Activated B cell treated with CpG ODN at 0.5 μM for 24 hours (primary cell): Measurements from ENCODE around the gene COL18A1. TPM values are rescaled to one million over a fixed set of nuclear protein-coding genes. Genes with fewer than 3 reads are reported as not detected.

Experiments used
- ATAC-seq: fragments of 200-7000 bp; cut with Tn5 transposase; one replicate; pipeline ENCODE4 v1.10.0; 2021; ENCODE audit warnings: low read depth, mild to moderate bottlenecking, moderate library complexity
- CTCF ChIA-PET: fragments of 350-600 bp; sonication (Branson Sonifier 250); formaldehyde crosslinking; loops from one replicate; lab custom pipeline; 2021; ENCODE audit warnings: antibody characterized with exemption; lab: Charles Lee
- POLR2A ChIA-PET: fragments of 350-600 bp; sonication (Branson Sonifier 250); formaldehyde crosslinking; loops from one replicate; lab custom pipeline; 2021; ENCODE audit warnings: antibody characterized with exemption; lab: Charles Lee
- DNase-seq: peaks from one replicate; pipeline ENCODE4 v3.0.0; 2022
- H3K27ac Mint-ChIP-seq: one replicate; pipeline ENCODE4 v1.8.0; 2020; ENCODE audit warnings: mixed read lengths
- H3K27me3 Mint-ChIP-seq: one replicate; pipeline ENCODE4 v1.8.0; 2021; ENCODE audit warnings: mixed read lengths
- H3K36me3 Mint-ChIP-seq: one replicate; pipeline ENCODE4 v1.8.0; 2021; ENCODE audit warnings: low read depth, mixed read lengths
- H3K4me1 Mint-ChIP-seq: one replicate; pipeline ENCODE4 v1.8.0; 2021; ENCODE audit warnings: mixed read lengths
- H3K4me3 Mint-ChIP-seq: one replicate; pipeline ENCODE4 v1.8.0; 2020; ENCODE audit warnings: mild to moderate bottlenecking, mixed read lengths
- H3K9me3 Mint-ChIP-seq: one replicate; pipeline ENCODE4 v1.8.0; 2020; ENCODE audit warnings: mixed read lengths
- CTCF ChIP-seq: fragments of 200-600 bp; IDR thresholded peaks from one replicate; pipeline ENCODE4 v1.8.0; 2022; ENCODE audit warnings: antibody characterized with exemption, mild to moderate bottlenecking
- intact Hi-C: fragments of 100-400 bp; cut with micrococcal nuclease; formaldehyde crosslinking; loops from one replicate; pipeline ENCODE4 v1.15.1; 2024
- total RNA-seq: library from RNA; stranded (reverse); gene quantifications from 2 replicates; pipeline ENCODE4 v1.2.3, GENCODE V29; 2022

The COL18A1 gene
- total RNA-seq, 1 donor from 2014 or later: 1.6 TPM

GRCh38 chr21:45504021-45504515, 99.1 kb downstream of the COL18A1 start:
- no peak for TF ChIP-seq CTCF
- H3K4me1 Mint-ChIP-seq: no peaks in the 10 kb centered on the region
- CTCF ChIA-PET: no interaction called here
- intact Hi-C loops: no loop called here
- ATAC-seq: no peak
- no peak overlapping the region for H3K4me3 Mint-ChIP-seq
- H3K9me3 Mint-ChIP-seq: no peaks in the 10 kb centered on the region
- peaks cover under 1% of the 10 kb centered on the region for H3K27me3 Mint-ChIP-seq
- H3K36me3 Mint-ChIP-seq: no peaks in the 10 kb centered on the region
- no peak for DNase-seq
- no peak overlapping the region for H3K27ac Mint-ChIP-seq
- POLR2A ChIA-PET: no interaction called here

GRCh38 chr21:45504516-45505415, 99.8 kb downstream of the COL18A1 start:
- CTCF ChIA-PET: no interaction called here
- no peaks in the 10 kb centered on the region for H3K36me3 Mint-ChIP-seq
- H3K27me3 Mint-ChIP-seq: no peaks in the 10 kb centered on the region
- POLR2A ChIA-PET: no interaction called here
- no peak for TF ChIP-seq CTCF
- no peak for DNase-seq
- intact Hi-C loops: no loop called here
- H3K4me1 Mint-ChIP-seq: no peaks in the 10 kb centered on the region
- ATAC-seq: no peak
- no peak overlapping the region for H3K27ac Mint-ChIP-seq
- no peak overlapping the region for H3K4me3 Mint-ChIP-seq
- no peaks in the 10 kb centered on the region for H3K9me3 Mint-ChIP-seq

GRCh38 chr21:45505416-45506021, 100.6 kb downstream of the COL18A1 start:
- intact Hi-C loops: no loop called here
- DNase-seq (no peak), ATAC-seq (no peak)
- CTCF ChIA-PET: no interaction called here
- Mint-ChIP-seq H3K27me3 (no peaks in the 10 kb centered on the region), H3K4me3 (no peak overlapping the region), H3K27ac (no peak overlapping the region), H3K9me3 (no peaks in the 10 kb centered on the region), H3K4me1 (no peaks in the 10 kb centered on the region), H3K36me3 (no peaks in the 10 kb centered on the region)
- POLR2A ChIA-PET: no interaction called here
- no peak for TF ChIP-seq CTCF

- Mint-ChIP-seq H3K9me3 (no peaks in the 10 kb centered on the region), H3K4me1 (no peaks in the 10 kb centered on the region), H3K27ac (no peak overlapping the region), H3K36me3 (no peaks in the 10 kb centered on the region), H3K4me3 (no peak overlapping the region), H3K27me3 (no peaks in the 10 kb centered on the region)
- POLR2A ChIA-PET: no interaction called here
- intact Hi-C loops: no loop called here
- CTCF ChIA-PET: no interaction called here
- DNase-seq (no peak), ATAC-seq (no peak)
- no peak for TF ChIP-seq CTCF
Observed at GRCh38 chr21:45506241-45506817, 101.4 kb downstream of the COL18A1 start.
